SU-DHL-6 (cell line): ENCODE results near the gene MISP.

ENCODE experiments used
- H2AFZ ChIP-seq: fragments of 200-600 bp; sonication (generic); 2 replicates; pipeline ENCODE4 v1.6.1; 2014; ENCODE audit warnings: low read depth, mild to moderate bottlenecking, moderate library complexity, mixed read lengths, antibody characterized with exemption, low read length; ENCODE audit not compliant: severe bottlenecking
- H3F3A ChIP-seq: fragments of 200-600 bp; shearing (Covaris generic); 2 replicates; pipeline ENCODE4 v1.6.0; 2016; ENCODE audit warnings: antibody characterized with exemption, mild to moderate bottlenecking; ENCODE audit not compliant: insufficient read depth
- H3K27ac ChIP-seq: fragments of 200-600 bp; sonication (generic); 2 replicates; pipeline ENCODE4 v1.5.1; 2016; ENCODE audit warnings: low read depth, mild to moderate bottlenecking, low read length, moderate library complexity, mixed read lengths
- H3K27me3 ChIP-seq: fragments of 200-600 bp; sonication (generic), shearing (Covaris generic); 2 replicates; pipeline ENCODE4 v1.6.0; 2014; ENCODE audit warnings: mild to moderate bottlenecking, low read length
- H3K36me3 ChIP-seq: fragments of 200-600 bp; sonication (generic); 2 replicates; pipeline ENCODE4 v1.6.1; 2014; ENCODE audit warnings: mild to moderate bottlenecking, low read length, mixed read lengths
- H3K4me2 ChIP-seq: fragments of 300-600, 200-600 bp; shearing (Covaris generic), sonication (generic); 2 replicates; pipeline ENCODE4 v1.6.0; 2014; ENCODE audit warnings: low read length, low read depth, mild to moderate bottlenecking; ENCODE audit not compliant: poor library complexity, severe bottlenecking
- H3K4me3 ChIP-seq: fragments of 200-600 bp; sonication (generic); 2 replicates; pipeline ENCODE4 v1.5.1; 2014; ENCODE audit warnings: antibody characterized with exemption, low read length, mild to moderate bottlenecking, mixed read lengths; ENCODE audit not compliant: insufficient read depth, poor library complexity, severe bottlenecking
- H3K79me2 ChIP-seq: fragments of 200-600 bp; sonication (generic); 2 replicates; pipeline ENCODE4 v1.6.1; 2014; ENCODE audit warnings: mild to moderate bottlenecking, low read length, moderate library complexity; ENCODE audit not compliant: insufficient read depth
- H3K9ac ChIP-seq: fragments of 200-600 bp; sonication (generic); 2 replicates; pipeline ENCODE4 v1.7.0; 2014; ENCODE audit warnings: mild to moderate bottlenecking, low read length
- H3K9me2 ChIP-seq: fragments of 200-600 bp; sonication (generic); replicated peaks from 2 replicates; pipeline ENCODE4 v1.6.1; 2014; ENCODE audit warnings: low read length; ENCODE audit not compliant: insufficient read depth
- H3K9me3 ChIP-seq: fragments of 200-600 bp; sonication (generic); 2 replicates; pipeline ENCODE4 v1.6.1; 2014; ENCODE audit warnings: low read length, mixed read lengths; ENCODE audit not compliant: insufficient read depth
- H4K20me1 ChIP-seq: fragments of 200-600 bp; sonication (generic); 2 replicates; pipeline ENCODE4 v1.6.1; 2014; ENCODE audit warnings: low read depth, mild to moderate bottlenecking, antibody characterized with exemption, low read length, moderate library complexity, mixed read lengths
- EZH2phosphoT487 ChIP-seq: fragments of 200-600 bp; sonication (generic), shearing (Covaris generic); conservative IDR thresholded peaks from 2 replicates; pipeline ENCODE4 v1.6.1; 2018; ENCODE audit warnings: mild to moderate bottlenecking, antibody characterized with exemption, low read length, moderate library complexity, mixed read lengths
- TF ChIP-seq, protein P1 (sequence below): fragments of 200-600 bp; sonication (generic); IDR thresholded peaks from one replicate; pipeline ENCODE4 v1.5.1; 2017; ENCODE audit warnings: antibody characterized with exemption, mild to moderate bottlenecking, low read length, moderate library complexity; ENCODE audit not compliant: insufficient read depth, poor library complexity, severe bottlenecking

MISP gene

DNA sequence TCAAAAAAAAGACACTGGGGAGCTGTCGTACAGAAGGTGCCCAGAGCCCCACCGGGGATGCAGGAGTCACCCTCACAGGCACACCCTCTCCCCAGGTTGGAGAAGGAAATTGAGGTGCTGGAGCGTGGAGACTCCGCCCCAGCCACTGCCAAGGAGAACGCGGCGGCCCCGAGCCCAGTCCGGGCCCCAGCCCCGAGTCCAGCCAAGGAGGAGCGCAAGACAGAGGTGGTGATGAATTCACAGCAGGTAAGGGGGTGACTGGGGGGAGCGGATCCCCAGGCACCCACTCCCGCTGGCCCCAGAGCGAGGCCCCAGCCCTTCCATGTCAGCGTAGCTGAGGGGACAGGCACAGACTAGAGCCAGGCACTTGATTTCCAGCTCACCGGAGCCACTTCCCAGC lies 19.9 kb upstream of the MISP start:
- Histone ChIP-seq H3K36me3 (no peaks in the 10 kb centered on the region), H3F3A (no peaks in the 10 kb centered on the region)

DNA sequence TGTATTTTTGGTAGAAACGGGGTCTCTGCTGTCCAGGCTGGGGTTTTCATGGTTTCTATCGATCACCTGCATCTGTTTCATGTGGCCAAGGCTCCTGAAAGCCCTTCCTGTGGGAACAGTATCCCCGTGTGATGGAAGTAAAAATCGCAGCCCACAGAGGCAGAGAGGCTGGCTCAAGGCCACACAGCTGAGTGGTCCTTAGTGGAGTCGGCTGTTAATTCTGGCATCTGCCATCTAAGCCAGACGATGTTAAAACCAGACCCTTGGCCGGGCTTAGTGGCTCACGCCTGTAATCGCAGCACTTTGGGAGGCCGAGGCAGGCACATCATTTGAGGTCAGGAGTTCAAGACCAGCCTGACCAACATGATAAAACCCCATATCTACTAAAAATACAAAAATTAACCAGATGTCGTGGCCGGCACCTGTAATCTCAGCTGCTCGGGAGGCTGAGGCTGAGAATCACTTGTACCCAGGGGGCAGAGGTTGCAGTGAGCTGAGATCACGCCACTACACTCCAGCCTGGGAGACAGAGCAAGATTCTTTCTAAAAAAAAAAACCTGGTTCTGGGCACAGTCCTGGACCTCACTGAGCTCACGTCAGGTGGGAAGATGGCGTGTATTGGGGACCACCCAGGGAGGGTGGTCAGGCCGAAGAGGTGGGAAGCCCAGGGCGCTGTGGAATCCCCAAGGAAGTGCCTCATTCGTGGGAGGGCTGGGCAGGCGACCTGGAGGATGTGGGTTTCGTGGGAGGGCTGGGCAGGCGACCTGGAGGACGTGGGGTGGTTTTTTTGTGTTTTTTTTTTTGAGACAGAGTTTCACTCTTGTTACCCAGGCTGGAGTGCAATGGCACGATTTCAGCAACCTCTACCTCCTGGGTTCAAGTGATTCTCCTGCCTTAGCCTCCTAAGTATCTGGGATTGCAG lies 18.5 kb upstream of the MISP start:
- Histone ChIP-seq H3K27me3 (no peaks in the 10 kb centered on the region), H3K9ac (no peak overlapping the region), H3K9me2 (no peaks in the 10 kb centered on the region), H3K79me2 (no peaks in the 10 kb centered on the region), H3K4me3 (no peak overlapping the region), H2AFZ (no peak overlapping the region), H3K4me2 (no peak overlapping the region), H3K9me3 (no peaks in the 10 kb centered on the region), H3F3A (no peaks in the 10 kb centered on the region), H3K27ac (no peak overlapping the region), H4K20me1 (no peaks in the 10 kb centered on the region), H3K36me3 (no peaks in the 10 kb centered on the region)
- TF ChIP-seq, protein P1, sequence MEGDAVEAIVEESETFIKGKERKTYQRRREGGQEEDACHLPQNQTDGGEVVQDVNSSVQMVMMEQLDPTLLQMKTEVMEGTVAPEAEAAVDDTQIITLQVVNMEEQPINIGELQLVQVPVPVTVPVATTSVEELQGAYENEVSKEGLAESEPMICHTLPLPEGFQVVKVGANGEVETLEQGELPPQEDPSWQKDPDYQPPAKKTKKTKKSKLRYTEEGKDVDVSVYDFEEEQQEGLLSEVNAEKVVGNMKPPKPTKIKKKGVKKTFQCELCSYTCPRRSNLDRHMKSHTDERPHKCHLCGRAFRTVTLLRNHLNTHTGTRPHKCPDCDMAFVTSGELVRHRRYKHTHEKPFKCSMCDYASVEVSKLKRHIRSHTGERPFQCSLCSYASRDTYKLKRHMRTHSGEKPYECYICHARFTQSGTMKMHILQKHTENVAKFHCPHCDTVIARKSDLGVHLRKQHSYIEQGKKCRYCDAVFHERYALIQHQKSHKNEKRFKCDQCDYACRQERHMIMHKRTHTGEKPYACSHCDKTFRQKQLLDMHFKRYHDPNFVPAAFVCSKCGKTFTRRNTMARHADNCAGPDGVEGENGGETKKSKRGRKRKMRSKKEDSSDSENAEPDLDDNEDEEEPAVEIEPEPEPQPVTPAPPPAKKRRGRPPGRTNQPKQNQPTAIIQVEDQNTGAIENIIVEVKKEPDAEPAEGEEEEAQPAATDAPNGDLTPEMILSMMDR, result no peak
- no peak for TF ChIP-seq EZH2phosphoT487

More for the DNA sequence above, 19.9 kb upstream of the MISP start:
- no peak overlapping the region for H3K4me3 ChIP-seq
- H2AFZ ChIP-seq, result no peak overlapping the region
- no peaks in the 10 kb centered on the region for H4K20me1 ChIP-seq
- no peaks in the 10 kb centered on the region for H3K9me3 ChIP-seq
- no peaks in the 10 kb centered on the region for H3K27me3 ChIP-seq
- no peaks in the 10 kb centered on the region for H3K79me2 ChIP-seq
- no peaks in the 10 kb centered on the region for H3K9me2 ChIP-seq
- H3K9ac ChIP-seq, result no peak overlapping the region
- no peak overlapping the region for H3K4me2 ChIP-seq
- H3K27ac ChIP-seq, result no peak overlapping the region
- TF ChIP-seq, protein P1, result no peak
- TF ChIP-seq EZH2phosphoT487, result no peak

DNA sequence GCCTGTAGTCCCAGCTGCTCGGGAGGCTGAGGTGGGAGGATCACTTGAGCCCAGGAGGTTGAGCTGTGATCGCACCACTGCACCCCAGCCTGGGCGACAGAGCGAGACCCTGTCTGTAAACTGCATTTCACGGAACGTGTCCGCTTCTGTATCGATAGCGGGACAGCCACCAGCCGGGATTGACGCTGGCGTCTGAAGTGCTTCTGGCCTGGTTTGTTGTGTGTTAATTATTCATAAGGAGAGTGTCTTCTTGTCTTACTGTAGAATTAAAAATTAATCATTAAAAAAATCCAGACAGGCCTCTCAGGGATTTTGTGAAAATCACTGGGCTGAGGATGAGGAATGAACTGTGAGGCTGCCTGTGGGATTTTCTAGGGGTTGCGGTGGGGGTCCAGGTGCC lies 16.2 kb upstream of the MISP start:
- no peaks in the 10 kb centered on the region for H3F3A ChIP-seq
- TF ChIP-seq, protein P1, result no peak
- no peak for TF ChIP-seq EZH2phosphoT487
- no peaks in the 10 kb centered on the region for H3K9me3 ChIP-seq
- H3K27me3 ChIP-seq, result no peaks in the 10 kb centered on the region
- no peaks in the 10 kb centered on the region for H3K9me2 ChIP-seq
- H3K36me3 ChIP-seq, result no peaks in the 10 kb centered on the region
- no peak overlapping the region for H3K4me2 ChIP-seq
- no peaks in the 10 kb centered on the region for H3K79me2 ChIP-seq
- H3K27ac ChIP-seq, result no peak overlapping the region
- no peaks in the 10 kb centered on the region for H4K20me1 ChIP-seq
- no peak overlapping the region for H3K9ac ChIP-seq
- no peak overlapping the region for H3K4me3 ChIP-seq
- H2AFZ ChIP-seq, result no peak overlapping the region
